Right cardiac atrium (tissue), 5 donors: Measurements from ENCODE around the gene ASH1L. TPM values are rescaled to one million over a fixed set of nuclear protein-coding genes. Genes with fewer than 3 reads are reported as not detected.
A peak's percentile ranks its signal among the peaks of the same experiment; 100 is the strongest.
"Not testable (repeated sequence)": the region's sequence is repeated elsewhere in the genome, so short reads cannot be mapped to it uniquely, and the experiment has no call there.

ENCODE experiments used
- ATAC-seq, 2 donors: fragments of 200-7000 bp; cut with Tn5 transposase; one replicate each; pipeline versions ENCODE4 v1.8.0 to v1.9.1; 2020; ENCODE audit warnings: moderate library complexity in 2 of 2, mild to moderate bottlenecking in 1 of 2
- DNase-seq, 3 donors: peaks; one replicate each; pipeline ENCODE4 v3.0.0-alpha.2; 2020
- H3K27ac ChIP-seq: one replicate; pipeline ENCODE4 v1.5.1; 2013; ENCODE audit warnings: mild to moderate bottlenecking, low read length, control low read depth, moderate library complexity
- H3K27me3 ChIP-seq: one replicate; pipeline ENCODE4 v1.6.1; 2013; ENCODE audit not compliant: control insufficient read depth, insufficient read depth
- H3K4me1 ChIP-seq: one replicate; pipeline ENCODE4 v1.6.1; 2013; ENCODE audit warnings: low read length; ENCODE audit not compliant: control insufficient read depth, insufficient read depth
- H3K4me3 ChIP-seq: one replicate; pipeline ENCODE4 v1.5.1; 2013; ENCODE audit warnings: low read length, control low read depth
- H3K9me3 ChIP-seq: one replicate; pipeline ENCODE4 v1.6.1; 2013; ENCODE audit warnings: low read length; ENCODE audit not compliant: control insufficient read depth
- WGBS: extraction: QIAGEN DNeasy Blood & Tissue Kit; methylation state at CpG from one replicate; pipeline ENCODE4 v1.1.7; 2013; 5-methylcytosine and 5-hydroxymethylcytosine counted together
- intact Hi-C, 4 donors: fragments of 100-400 bp; cut with DNase I; formaldehyde crosslinking; loops; one replicate each; pipeline versions ENCODE4 v1.11.0 to v1.14.0; 2022 to 2023
- polyA plus RNA-seq: library from polyadenylated mRNA; stranded (reverse); fragments of 200-250 nt; gene quantifications from one replicate; pipeline ENCODE4 v1.2.3, GENCODE V29; 2013
- total RNA-seq, 4 donors: library from RNA; stranded (reverse); fragmentation: NEBNext Ultra II Directional; extraction: Animal tissue kit (Norgen Biotek cat#: 25700); gene quantifications; one replicate each; pipeline ENCODE4 v1.2.1, GENCODE V29; 2021
- donor health status: healthy with polysubstance abuse.
- donor health status: DM: no; HTN: yes; CAD: no.
- donor health status: DM: no; HTN: no; CAD: no.
- donor health status: DM: no; HTN: yes; CAD: no; lungs with severe emphysema.
- donor health status: DM: yes; HTN: yes; CAD: no.

ASH1L gene
- total and polyA plus RNA-seq, 5 donors: 11.3 to 57.7 (median 48.0) TPM

DNA sequence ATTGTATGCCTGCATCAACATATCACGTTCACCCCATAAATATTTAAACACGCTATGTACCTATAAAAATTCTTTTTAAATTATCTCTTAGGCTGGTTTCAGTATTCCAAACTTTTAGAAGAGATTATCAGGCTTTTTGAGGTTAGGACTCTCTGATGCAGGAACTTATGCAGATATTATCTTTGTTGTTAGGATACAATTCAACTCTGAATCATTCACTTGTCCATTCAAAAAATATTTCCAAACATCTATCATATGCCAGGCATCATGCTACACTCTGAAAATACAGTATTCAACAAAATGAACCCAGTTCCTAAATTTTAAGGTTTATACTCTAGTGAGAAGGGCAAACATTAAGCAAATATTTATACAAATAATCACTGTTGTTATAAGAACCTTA is 40.5 kb downstream of the ASH1L start:
- DNase-seq: no peak
- H3K9me3 ChIP-seq: no peaks in the 10 kb centered on the region
- ATAC-seq: no peak
- H3K4me3 ChIP-seq: no peak overlapping the region
- H3K4me1 ChIP-seq: peaks cover 2% of the 10 kb centered on the region
- intact Hi-C loops: no loop called here
- H3K27ac ChIP-seq: no peak overlapping the region
- no peaks in the 10 kb centered on the region for H3K27me3 ChIP-seq
- WGBS: 94% methylated on average over 2 of the region's 2 CpGs

DNA sequence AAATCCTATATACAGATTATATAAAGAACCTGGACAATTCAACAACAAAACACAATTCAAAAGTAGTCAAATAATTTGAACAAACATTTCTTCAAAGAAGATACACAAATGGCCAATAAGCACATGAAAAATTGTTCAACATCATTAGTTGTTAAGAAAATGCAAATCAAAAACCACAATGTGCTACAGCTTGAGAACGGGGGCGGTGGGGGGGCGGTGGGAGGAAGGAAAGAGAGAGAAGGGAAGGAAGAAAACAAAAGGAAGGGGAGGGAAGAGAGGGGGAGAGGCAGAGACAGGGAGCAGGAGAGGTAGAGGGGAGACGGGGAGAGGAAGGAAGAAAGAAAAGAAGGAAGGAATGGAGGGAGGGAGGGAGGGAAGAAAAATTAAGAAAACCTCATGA is 44.1 kb downstream of the ASH1L start:
- intact Hi-C loops: loop anchor here in 1 of 4 donors (10.0 kb wide), 1 partner anchor 254 kb away; the partner anchor contains the start of gene SCAMP3
- 72% methylated on average over 4 of the region's 4 CpGs for WGBS

DNA sequence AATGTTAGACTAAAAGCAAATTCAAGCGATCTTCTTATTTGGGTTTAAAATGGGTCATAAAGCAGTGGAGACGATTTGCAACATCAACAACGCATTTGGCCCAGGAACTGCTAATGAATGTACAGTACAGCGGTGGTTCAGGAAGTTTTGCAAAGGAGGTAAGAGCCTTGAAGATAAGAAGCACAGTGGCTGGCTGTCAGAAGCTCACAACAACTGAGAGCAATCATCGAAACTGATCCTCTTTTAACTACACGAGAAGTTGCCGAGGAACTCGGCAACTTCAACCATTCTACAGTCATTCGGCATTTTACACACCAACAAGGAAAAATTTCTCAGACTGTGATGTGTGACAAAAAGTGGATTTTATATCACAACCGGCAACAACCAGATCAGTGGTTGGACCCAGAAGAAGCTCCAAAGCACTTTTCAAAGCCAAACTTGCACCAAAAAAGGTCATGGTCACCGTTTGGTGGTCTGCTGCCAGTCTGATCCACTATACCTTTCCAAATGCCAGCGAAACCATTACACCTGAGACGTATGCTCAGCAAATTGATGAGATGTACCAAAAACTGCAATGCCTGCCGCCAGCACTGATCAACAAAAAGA is 47.9 kb downstream of the ASH1L start:
- 60% methylated on average over 14 of the region's 14 CpGs for WGBS
- intact Hi-C loops: loop anchor here in 1 of 4 donors (10.0 kb wide), 1 partner anchor 250 kb away; the partner anchor contains the start of gene SCAMP3
- DNase-seq: no peak
- Histone ChIP-seq H3K27ac (no peak overlapping the region), H3K4me1 (peaks cover 4% of the 10 kb centered on the region), H3K9me3 (no peaks in the 10 kb centered on the region), H3K4me3 (no peak overlapping the region), H3K27me3 (no peaks in the 10 kb centered on the region)
- no peak for ATAC-seq

More for the DNA sequence above, 44.1 kb downstream of the ASH1L start:
- H3K9me3 ChIP-seq: no peaks in the 10 kb centered on the region
- peaks cover 6% of the 10 kb centered on the region for H3K4me1 ChIP-seq
- ATAC-seq (no peak), DNase-seq (no peak)
- no peak overlapping the region for H3K4me3 ChIP-seq
- H3K27ac ChIP-seq: no peak overlapping the region
- H3K27me3 ChIP-seq: no peaks in the 10 kb centered on the region

GRCh38 chr1:155513300-155513916 is 49.2 kb downstream of the ASH1L start:
- Histone ChIP-seq H3K4me3 (no peak overlapping the region), H3K4me1 (peaks cover 4% of the 10 kb centered on the region), H3K9me3 (no peaks in the 10 kb centered on the region), H3K27me3 (no peaks in the 10 kb centered on the region), H3K27ac (no peak overlapping the region)
- intact Hi-C loops: loop anchor here in 1 of 4 donors (10.0 kb wide), 1 partner anchor 249 kb away; the partner anchor contains the start of gene SCAMP3
- WGBS: 83% methylated on average over 3 of the region's 3 CpGs
- ATAC-seq (no peak), DNase-seq (no peak)

- WGBS: 88% methylated on average over 6 of the region's 6 CpGs
- not testable (repeated sequence) for H3K4me1 ChIP-seq, H3K4me3 ChIP-seq, ATAC-seq, H3K27me3 ChIP-seq, H3K27ac ChIP-seq, H3K9me3 ChIP-seq, DNase-seq
- intact Hi-C loops: loop anchor here in 1 of 4 donors (10.0 kb wide), 1 partner anchor 247 kb away; the partner anchor contains the start of gene SCAMP3
Measured at GRCh38 chr1:155511385-155511784, 51.2 kb downstream of the ASH1L start.

DNA sequence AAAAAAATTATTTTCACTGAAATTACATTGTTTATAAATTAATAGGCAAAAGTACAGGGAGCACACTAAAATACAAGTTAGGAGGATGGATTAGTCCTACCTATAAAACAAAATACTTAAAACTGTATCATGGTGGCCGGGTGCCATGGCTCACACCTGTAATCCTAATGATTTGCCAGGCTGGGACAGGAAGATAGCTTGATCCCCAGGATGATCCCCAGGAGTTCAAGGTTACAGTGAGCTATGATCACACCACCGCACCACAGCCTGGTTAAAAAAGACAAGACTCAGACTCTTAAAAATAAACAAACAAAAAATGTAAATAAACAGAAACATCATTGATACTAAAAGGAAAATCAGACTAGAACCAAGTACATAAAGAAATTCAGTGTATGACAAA is 53.5 kb downstream of the ASH1L start:
- Histone ChIP-seq H3K27ac (no peak overlapping the region), H3K9me3 (no peaks in the 10 kb centered on the region), H3K4me1 (no peaks in the 10 kb centered on the region), H3K27me3 (no peaks in the 10 kb centered on the region), H3K4me3 (no peak overlapping the region)
- ATAC-seq (no peak), DNase-seq (no peak)
- WGBS: 87% methylated on average over 2 of the region's 2 CpGs
- intact Hi-C loops: loop anchor here in 1 of 4 donors (10.0 kb wide), 1 partner anchor 184 kb away; the partner anchor contains the start of gene RUSC1

GRCh38 chr1:155507945-155508344 is 54.7 kb downstream of the ASH1L start:
- Histone ChIP-seq H3K4me3 (no peak overlapping the region), H3K4me1 (no peaks in the 10 kb centered on the region), H3K27me3 (no peaks in the 10 kb centered on the region), H3K27ac (no peak overlapping the region), H3K9me3 (no peaks in the 10 kb centered on the region)
- intact Hi-C loops: loop anchor here in 1 of 4 donors (10.0 kb wide), 1 partner anchor 183 kb away; the partner anchor contains the start of gene RUSC1
- no peak for DNase-seq
- 52% methylated on average over 2 of the region's 2 CpGs for WGBS
- ATAC-seq: peak in 1 of 2 donors; percentile 47

GRCh38 chr1:155505963-155506362 is 56.6 kb downstream of the ASH1L start:
- intact Hi-C loops: loop anchor here in 1 of 4 donors (10.0 kb wide), 1 partner anchor 181 kb away; the partner anchor contains the start of gene RUSC1
- H3K27me3 ChIP-seq, ATAC-seq, H3K4me1 ChIP-seq, H3K4me3 ChIP-seq, DNase-seq, H3K27ac ChIP-seq, H3K9me3 ChIP-seq: not testable (repeated sequence)
- WGBS: 98% methylated on average over 3 of the region's 3 CpGs

- ATAC-seq: peak; percentile 31 to 54
- intact Hi-C loops: loop anchor here in 1 of 4 donors (10.0 kb wide), 1 partner anchor 179 kb away; the partner anchor contains the start of gene RUSC1
- Histone ChIP-seq H3K27ac (no peak overlapping the region), H3K27me3 (no peaks in the 10 kb centered on the region), H3K9me3 (no peaks in the 10 kb centered on the region), H3K4me1 (peaks cover 5% of the 10 kb centered on the region), H3K4me3 (no peak overlapping the region)
- 48% methylated on average over 5 of the region's 5 CpGs for WGBS
- no peak for DNase-seq
Measured at GRCh38 chr1:155504207-155504606, 58.4 kb downstream of the ASH1L start.

GRCh38 chr1:155499953-155500639 is 62.5 kb downstream of the ASH1L start:
- DNase-seq: no peak
- H3K27ac ChIP-seq: no peak overlapping the region
- intact Hi-C loops: loop anchor here in 1 of 4 donors (10.0 kb wide), 1 partner anchor 175 kb away; the partner anchor contains the start of gene RUSC1
- peaks cover 5% of the 10 kb centered on the region for H3K4me1 ChIP-seq
- ATAC-seq: peak; percentile 56 to 63
- H3K27me3 ChIP-seq: no peaks in the 10 kb centered on the region
- 41% methylated on average over 5 of the region's 5 CpGs for WGBS
- no peaks in the 10 kb centered on the region for H3K9me3 ChIP-seq
- H3K4me3 ChIP-seq: peak overlapping the region; percentile 39

DNA sequence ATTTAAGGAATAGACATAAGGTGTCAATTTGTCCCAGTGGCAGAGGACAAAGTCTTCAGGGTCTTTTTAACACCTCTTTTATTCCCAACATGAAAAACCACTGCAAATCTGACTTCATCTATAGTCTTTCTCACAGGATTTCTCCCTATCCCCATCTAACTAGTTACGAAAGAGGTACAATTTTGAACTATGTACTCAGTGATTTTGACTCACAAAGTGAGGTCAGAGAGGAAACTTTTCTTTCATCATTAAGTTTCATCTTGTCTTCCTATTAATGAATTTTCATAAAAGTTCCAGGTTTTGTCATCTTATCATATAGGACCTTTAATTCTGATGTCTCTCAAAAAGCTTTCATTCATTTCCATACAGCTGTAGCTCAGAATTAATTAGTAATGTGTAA is 63.3 kb downstream of the ASH1L start:
- intact Hi-C loops: no loop called here
- no peak for DNase-seq
- ATAC-seq: no peak
- WGBS: 95% methylated on average over 1 of the region's 1 CpG
- no peak overlapping the region for H3K27ac ChIP-seq
- H3K4me3 ChIP-seq: no peak overlapping the region
- H3K27me3 ChIP-seq: no peaks in the 10 kb centered on the region
- H3K4me1 ChIP-seq: peaks cover 5% of the 10 kb centered on the region
- H3K9me3 ChIP-seq: no peaks in the 10 kb centered on the region
